ENCODE results near the gene PRIM1.

- TF ChIP-seq, protein P1, sequence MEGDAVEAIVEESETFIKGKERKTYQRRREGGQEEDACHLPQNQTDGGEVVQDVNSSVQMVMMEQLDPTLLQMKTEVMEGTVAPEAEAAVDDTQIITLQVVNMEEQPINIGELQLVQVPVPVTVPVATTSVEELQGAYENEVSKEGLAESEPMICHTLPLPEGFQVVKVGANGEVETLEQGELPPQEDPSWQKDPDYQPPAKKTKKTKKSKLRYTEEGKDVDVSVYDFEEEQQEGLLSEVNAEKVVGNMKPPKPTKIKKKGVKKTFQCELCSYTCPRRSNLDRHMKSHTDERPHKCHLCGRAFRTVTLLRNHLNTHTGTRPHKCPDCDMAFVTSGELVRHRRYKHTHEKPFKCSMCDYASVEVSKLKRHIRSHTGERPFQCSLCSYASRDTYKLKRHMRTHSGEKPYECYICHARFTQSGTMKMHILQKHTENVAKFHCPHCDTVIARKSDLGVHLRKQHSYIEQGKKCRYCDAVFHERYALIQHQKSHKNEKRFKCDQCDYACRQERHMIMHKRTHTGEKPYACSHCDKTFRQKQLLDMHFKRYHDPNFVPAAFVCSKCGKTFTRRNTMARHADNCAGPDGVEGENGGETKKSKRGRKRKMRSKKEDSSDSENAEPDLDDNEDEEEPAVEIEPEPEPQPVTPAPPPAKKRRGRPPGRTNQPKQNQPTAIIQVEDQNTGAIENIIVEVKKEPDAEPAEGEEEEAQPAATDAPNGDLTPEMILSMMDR (IDR thresholded peaks at IDR 0.05): no peak
- TF ChIP-seq POLR2A (IDR thresholded peaks at IDR 0.05) (no peak), EP300 (IDR thresholded peaks at IDR 0.05) (no peak)
Measured at GRCh38 chr12:56776654-56777053, 24.5 kb upstream of the PRIM1 start.
